ENCODE data around the gene RICTOR.
"Not testable (repeated sequence)": the region's sequence is repeated elsewhere in the genome, so short reads cannot be mapped to it uniquely, and the experiment has no call there.

The RICTOR gene

DNA sequence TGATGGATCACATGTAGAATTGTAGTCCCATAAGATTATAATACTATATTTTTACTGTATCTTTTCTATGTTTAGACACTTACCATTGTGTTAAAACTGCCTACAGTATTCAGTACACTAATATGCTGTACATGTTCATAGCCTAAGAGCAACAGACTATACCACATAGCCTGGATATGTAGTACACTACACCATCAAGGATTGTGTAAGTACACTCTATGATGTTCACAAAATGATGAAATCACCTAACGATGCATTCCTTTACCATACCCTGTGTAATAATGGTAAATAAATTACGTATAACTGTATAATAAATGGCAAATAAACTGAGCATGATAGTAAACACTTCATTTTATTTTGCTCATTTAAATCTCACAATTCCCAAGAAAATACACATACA, 60.3 kb downstream of the RICTOR start:
- DNase-seq (ENCODE audit: low read depth in 2 of 2): no peak

DNA sequence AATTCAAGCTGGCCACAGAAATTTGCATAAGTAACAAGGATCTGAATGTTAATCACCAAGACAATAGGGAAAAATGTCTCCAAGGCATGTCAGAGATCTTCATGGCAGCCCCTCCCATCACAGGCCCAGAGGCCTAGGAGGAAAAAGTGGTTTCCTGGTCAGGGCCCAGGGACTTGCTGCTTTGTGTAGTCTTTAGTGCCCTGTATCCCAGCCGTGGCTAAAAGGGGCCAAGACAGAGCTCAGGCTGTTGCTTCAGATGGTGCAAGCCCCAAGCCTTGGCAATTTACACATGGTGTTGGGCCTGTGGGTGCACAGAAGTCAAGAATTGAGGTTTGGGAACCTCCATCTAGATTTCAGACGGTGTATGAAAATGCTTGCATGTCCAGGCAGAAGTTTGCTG, 63.2 kb downstream of the RICTOR start:
- DNase-seq (ENCODE audit: low read depth in 2 of 2): not testable (repeated sequence)

DNA sequence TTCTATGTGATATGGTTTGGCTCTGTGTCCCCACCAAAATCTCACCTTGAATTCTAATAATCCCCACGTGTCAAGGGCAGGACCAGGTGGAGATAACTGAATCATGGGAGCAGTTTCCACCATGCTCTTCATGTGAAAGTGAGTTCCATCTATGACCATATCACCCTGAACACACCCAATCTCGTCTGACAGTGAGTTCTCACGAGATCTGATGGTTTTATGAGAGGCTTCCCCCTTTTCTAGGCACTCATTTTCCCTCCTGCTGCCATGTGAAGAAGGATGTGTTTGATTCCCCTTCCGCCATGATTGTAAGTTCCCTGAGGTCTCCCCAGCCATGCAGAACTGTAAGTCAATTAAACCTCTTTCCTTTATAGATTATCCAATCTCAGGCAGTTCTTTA, 64.2 kb downstream of the RICTOR start:
- no peak for DNase-seq (ENCODE audit: low read depth in 2 of 2)

DNA sequence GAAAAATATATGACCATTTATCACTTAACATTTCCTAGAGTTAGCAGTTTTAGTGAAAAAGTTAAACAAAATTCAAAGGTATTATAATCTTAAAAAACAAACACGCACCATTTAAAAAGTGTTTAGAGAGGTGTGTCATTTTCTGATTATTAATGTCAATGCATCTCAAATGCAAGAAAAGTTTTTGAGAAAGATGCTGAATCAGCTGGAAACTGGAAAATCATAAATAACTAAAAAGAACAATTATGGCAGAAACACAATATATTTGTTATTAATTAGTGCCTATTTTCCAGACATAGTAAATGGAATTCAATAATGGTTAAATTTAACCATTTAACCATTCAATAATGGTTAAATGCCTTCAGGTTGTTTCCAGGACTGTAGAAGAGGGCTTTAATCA, 64.9 kb downstream of the RICTOR start:
- DNase-seq (ENCODE audit: low read depth in 2 of 2): no peak

DNA sequence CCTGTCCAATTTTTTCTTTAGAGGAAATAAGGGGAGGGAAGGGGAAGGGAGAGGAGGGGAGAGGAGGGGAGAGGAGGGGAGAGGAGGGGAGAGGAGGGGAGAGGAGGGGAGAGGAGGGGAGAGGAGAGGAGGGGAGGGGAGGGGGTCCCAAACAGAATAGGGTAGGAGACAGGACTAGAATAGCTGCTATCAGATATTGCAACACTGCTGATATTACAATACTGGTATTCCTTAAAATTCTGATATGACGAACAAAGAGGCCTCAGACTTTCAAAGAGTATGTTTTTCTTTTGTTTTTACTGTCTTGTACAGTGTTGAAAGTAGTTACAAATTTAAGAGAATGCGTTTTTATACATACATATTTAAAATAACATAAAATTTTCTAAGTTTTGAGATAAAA, 67.5 kb downstream of the RICTOR start:
- DNase-seq (ENCODE audit: low read depth in 2 of 2): no peak

DNA sequence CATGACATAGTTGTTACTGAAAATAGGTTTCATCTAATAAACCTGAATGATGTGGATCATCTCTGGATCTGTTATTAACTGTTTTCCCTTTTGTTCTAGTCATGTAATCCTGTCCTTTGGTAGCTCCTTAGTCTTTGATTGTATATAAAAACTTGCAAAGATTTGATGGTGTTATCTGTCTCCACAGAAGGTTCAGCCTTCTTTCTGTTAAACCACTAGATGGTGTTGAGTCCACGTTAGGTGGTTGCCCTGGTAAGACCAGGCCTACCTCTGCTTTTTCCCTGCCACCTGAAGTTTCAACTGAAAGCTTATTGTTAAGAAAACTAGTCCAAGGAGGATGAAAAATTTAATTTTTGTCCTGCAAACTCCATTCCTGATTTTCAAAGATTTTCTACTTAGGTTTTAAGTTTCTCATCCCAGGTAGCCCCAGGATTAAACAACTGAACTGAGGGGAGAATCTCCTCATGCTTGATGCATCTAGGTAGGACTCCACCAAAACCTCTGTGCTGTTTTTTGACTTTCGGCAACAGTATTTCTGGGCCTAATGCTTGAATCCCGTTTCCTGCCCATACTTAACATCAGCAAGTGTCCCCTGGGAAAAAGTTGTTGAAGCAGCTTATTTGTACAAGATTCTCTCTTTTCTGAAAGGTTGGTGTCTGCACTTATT, 68.5 kb downstream of the RICTOR start:
- DNase-seq (ENCODE audit: low read depth in 2 of 2): no peak

DNA sequence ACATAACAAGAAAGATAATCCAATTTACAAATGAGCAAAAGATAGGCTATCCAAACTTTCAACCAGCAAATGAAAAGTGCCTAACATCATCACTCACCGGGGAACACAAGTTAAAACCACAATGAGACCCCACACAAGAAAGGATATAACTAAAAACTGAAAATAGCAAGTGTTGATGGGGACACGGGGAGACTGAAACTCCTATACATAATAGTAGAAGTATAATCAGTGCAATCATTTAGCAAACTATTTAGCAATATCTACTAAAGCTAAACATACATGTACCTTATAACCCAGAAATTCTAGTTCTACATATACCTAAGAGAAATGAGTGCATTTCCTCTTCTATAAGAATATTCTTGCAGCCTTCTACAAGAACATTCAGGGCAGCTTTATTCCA, 72.5 kb downstream of the RICTOR start:
- DNase-seq (ENCODE audit: low read depth in 2 of 2): no peak

DNA sequence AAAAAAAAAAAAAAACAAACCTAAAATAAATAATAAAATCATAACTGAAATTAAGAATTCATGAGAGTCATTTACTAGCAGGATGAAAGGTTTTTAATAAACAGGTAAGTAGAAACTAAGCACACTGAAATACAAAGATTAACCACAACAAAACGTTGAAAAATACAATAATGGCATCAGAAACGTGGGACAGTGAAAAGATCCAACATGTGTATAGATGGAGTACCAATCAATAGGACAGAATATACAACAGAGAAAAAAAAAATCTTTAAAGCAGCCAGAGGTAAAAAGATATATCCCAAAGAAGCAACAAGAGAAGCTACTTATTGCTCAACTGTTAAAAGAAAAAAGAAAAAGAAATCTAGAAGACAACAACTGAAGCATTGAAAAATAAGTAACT, 75.2 kb downstream of the RICTOR start:
- DNase-seq (ENCODE audit: low read depth in 2 of 2): no peak

DNA sequence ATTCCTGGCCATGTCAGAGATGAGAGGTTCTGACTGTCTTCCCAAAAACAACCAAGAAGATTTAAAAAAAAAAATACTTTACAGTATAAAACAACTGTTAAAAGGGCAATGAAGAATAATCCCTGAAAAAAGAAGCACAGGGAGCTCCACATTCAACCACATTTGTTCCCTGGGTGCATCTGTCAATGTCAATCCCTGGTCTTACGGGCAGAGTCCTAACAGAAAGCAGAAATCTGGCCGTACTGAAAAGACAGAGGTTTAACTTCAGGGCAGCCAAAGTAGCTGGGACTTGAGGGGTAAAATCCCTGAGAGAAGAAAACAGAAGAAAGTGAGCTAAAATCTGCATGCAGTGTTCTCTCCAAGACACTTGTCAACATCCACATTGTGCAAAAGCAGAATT, 76.6 kb downstream of the RICTOR start:
- no peak for DNase-seq (ENCODE audit: low read depth in 2 of 2)

DNA sequence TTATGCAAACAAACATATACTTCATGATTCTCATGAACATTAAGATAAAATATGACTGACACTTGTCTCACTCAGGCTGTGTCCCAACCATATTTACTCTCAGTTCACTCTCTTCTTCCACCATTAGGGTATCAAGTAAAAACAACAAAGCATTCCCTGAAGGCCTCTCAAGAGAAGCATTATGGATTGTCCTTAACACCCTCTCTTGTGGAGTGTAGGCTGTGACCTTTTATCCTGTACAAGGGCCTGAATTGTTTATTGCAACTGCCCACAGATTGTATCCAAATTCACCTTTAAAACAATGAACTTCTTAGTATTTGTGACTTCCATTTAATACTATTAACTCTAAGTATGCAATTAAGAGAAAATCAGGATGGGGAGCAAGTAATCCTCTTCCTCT, 78.1 kb downstream of the RICTOR start:
- DNase-seq (ENCODE audit: low read depth in 2 of 2): no peak

DNA sequence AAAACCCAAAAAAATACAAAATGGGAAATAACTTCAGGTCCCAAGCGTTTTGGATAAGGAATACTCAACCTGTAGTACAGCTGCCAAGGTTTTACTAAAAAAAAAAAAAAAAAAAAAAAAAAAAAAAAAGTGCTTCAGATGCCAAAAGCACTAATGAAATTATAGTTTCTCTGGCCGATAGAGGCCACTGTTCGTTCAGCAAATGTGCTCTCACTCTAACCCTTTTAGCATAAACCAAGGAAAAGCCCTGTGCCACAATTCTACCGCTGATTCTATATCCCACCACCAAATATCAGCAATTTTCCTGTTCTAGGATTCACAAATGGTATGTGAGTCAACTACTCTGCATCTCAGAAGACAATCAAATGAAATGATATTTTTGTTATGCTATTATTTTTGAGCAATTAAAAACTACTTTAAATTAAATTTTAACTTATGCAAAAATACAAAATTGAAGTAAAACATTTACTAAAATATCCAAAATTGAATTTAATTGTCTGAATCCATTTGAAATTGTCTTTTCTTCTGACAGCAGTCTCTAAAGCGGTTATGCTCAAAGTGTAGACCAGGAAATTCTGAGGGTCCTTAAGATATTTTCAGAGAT, 79.8 kb downstream of the RICTOR start:
- no peak for DNase-seq (ENCODE audit: low read depth in 2 of 2)

DNA sequence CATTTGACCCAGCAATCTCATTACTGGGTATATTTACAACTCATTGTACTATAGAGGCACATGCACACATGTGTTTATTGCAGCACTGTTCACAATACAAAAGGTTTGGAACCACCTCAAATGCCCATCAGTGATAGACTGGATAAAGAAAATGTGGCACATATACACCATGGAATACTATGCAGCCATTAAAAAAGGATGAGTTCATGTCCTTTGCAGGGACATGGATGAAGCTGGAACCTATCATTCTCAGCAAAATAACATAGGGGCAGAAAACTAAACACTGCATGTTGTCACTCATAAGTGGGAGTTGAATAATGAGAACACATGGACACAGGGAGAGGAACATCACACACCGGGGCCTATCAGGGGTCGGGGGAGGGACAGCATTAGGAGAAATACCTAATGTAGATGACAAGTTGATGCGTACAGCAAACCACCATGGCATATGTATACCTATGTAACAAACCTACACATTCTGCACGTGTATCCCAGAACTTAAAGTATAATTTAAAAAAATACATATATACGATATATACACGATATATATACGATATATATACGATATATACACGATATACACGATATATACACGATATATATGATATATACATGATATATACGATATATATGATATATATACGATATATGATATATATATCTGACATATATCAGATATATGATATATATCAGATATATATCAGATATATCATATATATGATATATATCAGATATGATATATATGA, 84.1 kb downstream of the RICTOR start:
- not testable (repeated sequence) for DNase-seq (ENCODE audit: low read depth in 2 of 2)

DNA sequence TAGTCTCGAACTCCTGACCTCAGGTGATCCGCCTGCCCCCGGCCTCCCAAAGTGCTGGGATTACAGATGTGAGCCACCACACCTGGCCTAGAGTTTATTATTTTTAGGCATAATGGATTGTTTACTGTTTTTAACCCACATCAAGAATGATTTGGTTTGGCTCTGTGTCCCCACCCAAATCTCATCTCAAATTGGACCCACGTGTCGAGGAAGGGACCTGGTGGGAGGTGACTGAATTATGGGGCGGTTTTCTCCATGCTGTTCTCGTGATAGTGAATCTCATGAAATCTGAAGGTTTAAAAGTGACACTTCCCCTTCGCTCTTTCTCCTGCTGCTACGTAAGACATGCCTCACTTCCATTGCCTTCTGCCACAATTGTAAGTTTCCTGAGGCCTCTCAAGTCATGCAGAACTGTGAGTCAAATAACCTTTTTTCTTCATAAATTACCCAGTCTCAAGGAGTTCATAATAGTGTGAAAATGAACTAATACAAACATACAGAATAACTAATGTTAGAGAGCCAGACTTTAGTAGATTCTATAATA, 88.2 kb downstream of the RICTOR start:
- DNase-seq (ENCODE audit: low read depth in 2 of 2): no peak

DNA sequence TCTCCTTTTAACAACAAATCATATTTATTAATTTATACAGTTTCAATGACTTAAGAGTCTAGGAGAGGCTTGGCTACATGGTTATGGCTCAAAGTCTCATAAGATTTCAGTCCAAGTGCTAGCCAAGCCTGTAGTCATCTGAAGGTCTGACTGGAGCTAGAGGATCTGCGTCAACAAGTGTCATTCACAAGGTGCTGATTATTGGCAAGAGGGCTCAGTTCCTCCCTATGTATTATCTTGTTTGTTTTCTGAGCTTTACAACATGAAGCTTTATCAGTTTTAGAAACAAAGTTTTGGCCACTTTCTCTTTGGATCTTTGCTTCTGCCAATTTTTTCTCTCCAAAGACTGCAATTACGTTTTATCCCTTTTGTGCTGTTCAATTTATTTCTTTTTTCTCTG, 94.7 kb downstream of the RICTOR start:
- DNase-seq (ENCODE audit: low read depth in 2 of 2): no peak

DNA sequence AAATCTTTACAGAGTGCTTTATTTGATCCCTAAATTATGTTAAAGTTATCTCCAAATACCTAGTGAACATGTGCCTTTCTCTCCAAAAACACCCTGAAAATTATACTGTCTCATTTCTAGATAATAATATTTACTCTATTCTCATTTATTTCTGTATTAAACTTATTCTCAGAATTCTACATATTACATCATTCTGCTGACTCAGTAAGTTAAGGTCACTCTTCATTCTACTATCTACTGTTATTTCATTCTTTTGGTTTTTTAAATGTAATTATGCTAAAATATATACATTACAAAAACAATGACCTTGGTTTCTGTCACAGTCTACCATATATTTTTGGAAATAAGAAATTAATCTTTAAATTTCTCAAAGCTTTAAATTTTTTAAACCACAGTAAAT, 96.2 kb downstream of the RICTOR start:
- no peak for DNase-seq (ENCODE audit: low read depth in 2 of 2)

DNA sequence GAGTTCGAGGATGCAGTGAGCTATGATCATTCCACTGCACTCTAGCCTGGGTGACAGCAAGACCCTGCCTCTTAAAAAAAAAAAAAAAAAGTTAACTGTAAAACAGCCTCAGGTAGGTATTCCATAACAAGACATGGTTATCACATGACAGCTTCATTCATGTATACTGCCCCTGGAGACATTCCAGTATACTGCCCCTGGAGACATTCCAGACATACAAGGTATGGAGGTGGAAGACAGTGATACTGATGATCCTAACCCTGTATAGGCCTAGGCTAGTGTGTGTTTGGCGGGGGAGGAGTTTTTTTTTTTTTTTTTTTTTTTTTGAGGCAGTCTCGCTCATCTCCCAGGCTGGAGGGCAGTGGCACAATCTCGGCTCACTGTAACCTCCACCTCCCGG, 105.5 kb downstream of the RICTOR start:
- no peak for DNase-seq (ENCODE audit: low read depth in 2 of 2)

DNA sequence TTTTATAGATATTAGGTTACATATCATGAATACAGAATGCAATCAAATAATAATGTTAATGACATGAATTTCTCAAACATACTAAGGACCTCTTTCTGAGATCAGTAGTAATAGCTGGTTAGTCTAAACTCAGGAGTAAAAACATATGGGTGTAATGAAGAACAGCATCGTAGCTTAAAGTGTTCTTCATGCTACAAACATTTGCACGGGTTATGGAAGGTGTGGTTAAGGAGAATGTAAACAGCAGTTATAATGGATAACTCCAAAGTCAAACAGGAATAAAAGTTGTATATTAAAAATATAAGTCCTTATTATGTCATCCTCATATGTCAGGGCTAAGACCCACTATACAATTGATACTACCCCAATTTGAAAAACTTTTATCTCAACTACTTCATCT, 112.5 kb downstream of the RICTOR start:
- DNase-seq (ENCODE audit: low read depth in 2 of 2): no peak

DNA sequence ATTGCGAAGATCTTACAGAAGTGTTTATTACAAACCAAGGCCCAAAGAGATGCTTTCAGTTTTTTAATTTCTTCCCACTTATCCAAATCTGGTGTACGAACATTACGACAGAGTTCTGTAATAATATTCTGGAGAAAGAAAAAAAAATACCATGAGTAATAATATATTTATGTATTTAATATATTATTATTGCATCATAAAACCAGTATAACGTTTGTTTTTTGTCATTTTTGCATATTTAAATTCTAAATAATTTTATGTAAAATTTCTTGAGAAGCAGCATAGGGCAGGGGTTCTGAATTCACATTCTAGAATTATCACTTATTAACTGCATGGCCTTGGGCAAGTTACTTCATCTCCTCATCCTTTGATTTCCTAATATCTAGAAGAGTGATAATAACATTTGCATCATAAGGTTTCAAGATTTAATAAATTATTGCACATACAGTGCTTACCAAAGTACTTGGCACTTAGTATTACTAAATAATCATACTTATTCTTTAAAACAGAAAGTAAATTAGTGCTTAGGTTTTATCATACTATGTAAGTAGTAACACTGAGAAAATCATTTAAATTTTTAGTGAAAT, 120.7 kb downstream of the RICTOR start:
- no peak for DNase-seq (ENCODE audit: low read depth in 2 of 2)

DNA sequence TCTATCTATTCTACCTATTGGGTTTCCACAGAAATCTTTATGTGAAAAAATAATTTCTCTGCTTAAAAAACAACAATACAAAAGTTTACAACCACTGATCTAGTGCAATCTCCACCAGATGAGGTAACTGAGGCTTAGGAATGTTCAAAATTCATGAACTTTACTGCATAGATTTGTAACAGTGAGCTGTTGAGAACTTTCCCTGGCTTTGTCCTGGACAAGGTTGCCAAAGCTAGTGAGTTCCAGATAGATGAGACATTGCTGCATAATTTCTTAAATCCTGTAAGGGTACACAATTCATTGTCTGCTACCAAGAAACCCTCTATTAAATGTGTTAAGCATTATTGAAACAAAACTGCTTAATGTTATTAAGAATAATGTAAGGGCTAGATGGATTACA, 125.7 kb downstream of the RICTOR start:
- no peak for DNase-seq (ENCODE audit: low read depth in 2 of 2)

DNA sequence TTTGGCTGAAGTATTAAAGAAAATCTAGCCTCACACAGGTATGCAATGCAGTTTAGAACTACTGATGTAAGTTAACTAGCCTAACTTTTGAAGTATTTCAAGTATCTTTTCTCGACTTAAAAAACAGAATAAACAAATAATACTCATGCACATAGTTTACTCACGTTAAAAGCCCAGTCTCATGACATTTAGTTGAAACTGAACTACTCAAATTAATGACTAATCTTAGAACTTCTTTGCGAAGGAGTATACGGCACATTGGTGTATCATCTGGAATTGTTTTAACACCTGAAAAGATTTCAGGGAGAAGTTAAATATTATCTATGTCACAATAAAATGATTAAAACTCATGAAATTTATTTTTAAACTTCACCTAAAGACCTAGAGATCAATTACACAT, 129.9 kb downstream of the RICTOR start:
- DNase-seq (ENCODE audit: low read depth in 2 of 2): no peak

DNA sequence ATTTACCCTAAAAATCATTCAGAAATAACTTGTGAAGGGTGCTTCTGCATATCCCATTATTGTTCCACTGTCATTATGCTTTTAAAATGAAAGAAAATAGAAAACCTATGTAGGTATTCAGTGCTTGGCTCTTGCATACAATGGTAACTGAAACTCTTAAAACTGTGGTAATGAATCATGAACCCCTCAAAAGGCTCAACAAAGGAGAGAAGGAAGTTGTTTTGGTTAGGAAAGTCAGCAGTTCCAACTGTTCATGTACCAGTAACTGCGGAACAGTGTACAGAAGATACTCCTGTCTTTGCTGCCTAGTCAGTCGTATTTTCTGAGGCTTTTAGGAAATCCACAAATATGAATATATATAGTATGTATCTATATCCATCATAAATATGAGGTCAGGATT, 132.3 kb downstream of the RICTOR start:
- DNase-seq (ENCODE audit: low read depth in 2 of 2): no peak

DNA sequence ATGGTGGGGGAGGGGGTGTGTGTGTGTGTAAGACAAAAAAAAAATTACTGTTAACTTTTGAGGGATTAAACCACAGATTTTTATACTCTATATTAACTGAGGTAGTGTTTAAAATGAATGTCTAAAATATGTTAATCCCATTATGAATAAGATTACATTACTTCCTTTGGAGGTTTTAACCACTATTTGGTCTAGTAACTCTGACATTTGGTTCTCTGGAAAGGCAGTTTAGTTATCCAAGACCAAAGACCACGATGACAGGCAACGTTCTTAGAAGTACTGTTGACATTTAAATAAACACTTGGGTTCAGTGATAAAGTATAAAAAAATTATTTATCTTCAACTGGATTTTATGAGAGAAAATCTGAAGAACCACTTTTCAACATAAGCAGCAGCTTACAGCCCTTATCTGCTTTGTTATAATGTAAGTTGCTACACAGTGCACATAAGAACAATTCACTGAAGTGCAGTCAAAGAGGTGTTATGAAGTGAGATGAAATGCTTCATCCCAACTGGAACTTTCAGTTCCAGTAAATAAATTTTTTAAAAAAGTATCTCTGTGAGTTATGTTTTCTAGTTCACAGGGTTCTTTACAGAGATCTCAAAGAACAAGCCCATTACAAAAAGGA, 133.9 kb downstream of the RICTOR start:
- DNase-seq (ENCODE audit: low read depth in 2 of 2): no peak
